ENCODE measurements around the gene CDC42BPG.

The CDC42BPG gene

GRCh38 chr11:64831411-64831891 lies 13.0 kb downstream of the CDC42BPG start:
- H3F3A ChIP-seq (ENCODE audit: insufficient read depth, low read length), result no peaks in the 10 kb centered on the region
- no peaks in the 10 kb centered on the region for H3K79me2 ChIP-seq (ENCODE audit: insufficient read depth, low read length)
- no peaks in the 10 kb centered on the region for H3K4me1 ChIP-seq (ENCODE audit: insufficient read depth, low read length, severe bottlenecking)
- H3K27me3 ChIP-seq (ENCODE audit: insufficient read depth, low read length), result no peaks in the 10 kb centered on the region
- peaks cover 52% of the 10 kb centered on the region for H3K36me3 ChIP-seq (ENCODE audit: insufficient read depth, low read length)
- no peaks in the 10 kb centered on the region for H4K20me1 ChIP-seq (ENCODE audit: insufficient read depth, low read length)
- no peaks in the 10 kb centered on the region for H3K9me2 ChIP-seq (ENCODE audit: low read depth, low read length)
- H3K9me3 ChIP-seq (ENCODE audit: low read length), result no peaks in the 10 kb centered on the region
- no peak overlapping the region for H3K4me3 ChIP-seq (ENCODE audit: low read depth, low read length, poor library complexity, severe bottlenecking)
- H3K4me2 ChIP-seq (ENCODE audit: low read length), result no peak overlapping the region
- TF ChIP-seq CTCF (IDR thresholded peaks at IDR 0.05; ENCODE audit: low read length) (no peak), EZH2 (IDR thresholded peaks at IDR 0.05; ENCODE audit: borderline replicate concordance, low read length) (no peak)
- no peak overlapping the region for H3K27ac ChIP-seq (ENCODE audit: low read depth, low read length, poor library complexity, severe bottlenecking)
- no peak overlapping the region for H2AFZ ChIP-seq (ENCODE audit: low read length)
- no peak overlapping the region for H3K9ac ChIP-seq (ENCODE audit: low read length)

- no peaks in the 10 kb centered on the region for H3K9me3 ChIP-seq (ENCODE audit: low read length)
Observed at GRCh38 chr11:64829536-64830251, 14.8 kb downstream of the CDC42BPG start.

GRCh38 chr11:64827451-64827839 lies 17.0 kb downstream of the CDC42BPG start:
- Histone ChIP-seq H2AFZ (ENCODE audit: low read length) (no peak overlapping the region), H3K27ac (ENCODE audit: low read depth, low read length, poor library complexity, severe bottlenecking) (no peak overlapping the region), H4K20me1 (ENCODE audit: insufficient read depth, low read length) (no peaks in the 10 kb centered on the region), H3K4me3 (ENCODE audit: low read depth, low read length, poor library complexity, severe bottlenecking) (no peak overlapping the region), H3K9me3 (ENCODE audit: low read length) (no peaks in the 10 kb centered on the region), H3K4me1 (ENCODE audit: insufficient read depth, low read length, severe bottlenecking) (no peaks in the 10 kb centered on the region), H3F3A (ENCODE audit: insufficient read depth, low read length) (no peaks in the 10 kb centered on the region), H3K9ac (ENCODE audit: low read length) (no peak overlapping the region), H3K79me2 (ENCODE audit: insufficient read depth, low read length) (no peaks in the 10 kb centered on the region), H3K9me2 (ENCODE audit: low read depth, low read length) (no peaks in the 10 kb centered on the region), H3K4me2 (ENCODE audit: low read length) (no peak overlapping the region), H3K36me3 (ENCODE audit: insufficient read depth, low read length) (peaks cover 50% of the 10 kb centered on the region), H3K27me3 (ENCODE audit: insufficient read depth, low read length) (no peaks in the 10 kb centered on the region)
- TF ChIP-seq EZH2 (IDR thresholded peaks at IDR 0.05; ENCODE audit: borderline replicate concordance, low read length) (no peak), CTCF (IDR thresholded peaks at IDR 0.05; ENCODE audit: low read length) (no peak)

More at GRCh38 chr11:64829536-64830251, 14.8 kb downstream of the CDC42BPG start:
- Histone ChIP-seq H3K36me3 (ENCODE audit: insufficient read depth, low read length) (peaks cover 59% of the 10 kb centered on the region), H3K9me2 (ENCODE audit: low read depth, low read length) (no peaks in the 10 kb centered on the region), H3K4me2 (ENCODE audit: low read length) (no peak overlapping the region), H4K20me1 (ENCODE audit: insufficient read depth, low read length) (no peaks in the 10 kb centered on the region), H3K9ac (ENCODE audit: low read length) (no peak overlapping the region), H3K27ac (ENCODE audit: low read depth, low read length, poor library complexity, severe bottlenecking) (no peak overlapping the region), H3K27me3 (ENCODE audit: insufficient read depth, low read length) (no peaks in the 10 kb centered on the region), H3K4me3 (ENCODE audit: low read depth, low read length, poor library complexity, severe bottlenecking) (no peak overlapping the region), H2AFZ (ENCODE audit: low read length) (no peak overlapping the region), H3K4me1 (ENCODE audit: insufficient read depth, low read length, severe bottlenecking) (no peaks in the 10 kb centered on the region), H3K79me2 (ENCODE audit: insufficient read depth, low read length) (no peaks in the 10 kb centered on the region), H3F3A (ENCODE audit: insufficient read depth, low read length) (no peaks in the 10 kb centered on the region)
- TF ChIP-seq CTCF (IDR thresholded peaks at IDR 0.05; ENCODE audit: low read length), result no peak
